HCT116 (cell line): Measurements from ENCODE around the gene AK4. TPM values are rescaled to one million over a fixed set of nuclear protein-coding genes. Genes with fewer than 3 reads are reported as not detected.

ENCODE experiments used
- ATAC-seq: fragments of 200-7000 bp; cut with Tn5 transposase; 2 replicates; pipeline ENCODE4 v1.9.1; 2020; ENCODE audit warnings: mild to moderate bottlenecking, moderate library complexity
- BruUV-seq: library from RNA; stranded (reverse); fragments of 400-500 nt; replicated peaks from 2 replicates; lab custom pipeline; 2021; lab: Mats Ljungman, UMichigan
- CTCF ChIA-PET: fragments of 300-600 bp; sonication (Branson Sonifier 250); formaldehyde crosslinking; loops from one replicate; lab custom pipeline; 2021; ENCODE audit warnings: antibody characterized with exemption; lab: Charles Lee
- POLR2A ChIA-PET: fragments of 300-600, 350-600 bp; sonication (Branson Sonifier 250); formaldehyde crosslinking; loops from one replicate; lab custom pipeline; 2021; ENCODE audit warnings: antibody characterized with exemption; lab: Charles Lee
- RAD21 ChIA-PET, 2 experiments: fragments of 300-600 bp; sonication (Branson Sonifier 250); formaldehyde crosslinking; loops; one replicate each; lab custom pipeline; 2023; ENCODE audit warnings: low total read pairs in 2 of 2; ENCODE audit not compliant: uncharacterized antibody in 2 of 2, unreplicated experiment in 2 of 2, low non-redundant PET in 1 of 2; lab: Charles Lee
- DNase-seq: peaks from one replicate; pipeline ENCODE4 v3.0.0-alpha.2; 2010; ENCODE audit warnings: low read depth, low spot score
- H2AFZ ChIP-seq: fragments of 200-600 bp; shearing (Covaris generic), sonication (generic); 2 replicates; pipeline ENCODE4 v1.6.1; 2017; ENCODE audit warnings: low read depth, mixed run types, mixed read lengths, antibody characterized with exemption, low read length; ENCODE audit not compliant: poor library complexity, severe bottlenecking
- H3K27ac ChIP-seq: 2 replicates; pipeline ENCODE4 v1.5.1; 2012; ENCODE audit warnings: low read depth, low read length
- H3K27me3 ChIP-seq: fragments of 200-600 bp; sonication (generic); 2 replicates; pipeline ENCODE4 v1.6.1; 2016; ENCODE audit warnings: mixed run types, low read length, mixed read lengths; ENCODE audit not compliant: insufficient read depth
- H3K36me3 ChIP-seq, 2 experiments: fragments of 200-500 bp in 1 of 2; fragments of 200-600 bp in 1 of 2; sonication (Bioruptor generic) in 1 of 2; sonication (generic) in 1 of 2; 2 replicates each; pipeline versions ENCODE4 v1.5.1 to v1.6.1; 2014 to 2016; ENCODE audit warnings: low read length in 2 of 2, inconsistent platforms in 1 of 2, mixed read lengths in 1 of 2, mixed run types in 1 of 2; ENCODE audit not compliant: insufficient read depth in 2 of 2, control insufficient read depth in 1 of 2
- H3K4me1 ChIP-seq, 2 experiments: fragments of 200-600 bp in 1 of 2; sonication (generic) in 1 of 2; 2 replicates each; pipeline versions ENCODE4 v1.5.1 to v1.6.1; 2012 to 2017; ENCODE audit warnings: low read length in 2 of 2, inconsistent platforms in 1 of 2, mild to moderate bottlenecking in 1 of 2, mixed read lengths in 1 of 2, mixed run types in 1 of 2, moderate library complexity in 1 of 2; ENCODE audit not compliant: insufficient read depth in 2 of 2, control insufficient read depth in 1 of 2
- H3K4me2 ChIP-seq: fragments of 200-600 bp; sonication (generic); 2 replicates; pipeline ENCODE4 v1.6.1; 2017; ENCODE audit warnings: mixed run types, low read length, mixed read lengths
- H3K4me3 ChIP-seq, 2 experiments: fragments of 200-600 bp in 1 of 2; sonication (generic) in 1 of 2; replicated peaks in 1 of 2; 2 replicates each; pipeline ENCODE4 v1.5.1; 2011 to 2016; ENCODE audit warnings: low read length in 2 of 2, control low read depth in 1 of 2, low read depth in 1 of 2, mild to moderate bottlenecking in 1 of 2, mixed read lengths in 1 of 2, mixed run types in 1 of 2
- H3K79me2 ChIP-seq: fragments of 200-600 bp; sonication (generic); 2 replicates; pipeline ENCODE4 v1.6.1; 2017; ENCODE audit warnings: mild to moderate bottlenecking, mixed run types, low read length, moderate library complexity, mixed read lengths; ENCODE audit not compliant: insufficient read depth
- H3K9ac ChIP-seq: fragments of 200-600 bp; sonication (generic); 2 replicates; pipeline ENCODE4 v1.6.1; 2016; ENCODE audit warnings: low read length, mixed read lengths
- H3K9me2 ChIP-seq: fragments of 200-600 bp; sonication (generic), shearing (Covaris generic); 2 replicates; pipeline ENCODE4 v1.6.1; 2017; ENCODE audit warnings: mixed run types, mild to moderate bottlenecking, moderate library complexity; ENCODE audit not compliant: insufficient read depth
- H3K9me3 ChIP-seq, 2 experiments: fragments of 200-500 bp in 1 of 2; fragments of 200-600 bp in 1 of 2; sonication (Bioruptor generic) in 1 of 2; sonication (generic) in 1 of 2; 2 replicates each; pipeline ENCODE4 v1.6.1; 2014 to 2017; ENCODE audit warnings: low read length in 2 of 2, mixed read lengths in 2 of 2, inconsistent platforms in 1 of 2, low read depth in 1 of 2, mild to moderate bottlenecking in 1 of 2, mixed run types in 1 of 2, moderate library complexity in 1 of 2; ENCODE audit not compliant: control insufficient read depth in 1 of 2, insufficient read depth in 1 of 2
- H4K20me1 ChIP-seq: fragments of 200-600 bp; sonication (generic), shearing (Covaris generic); 2 replicates; pipeline ENCODE4 v1.6.1; 2017; ENCODE audit warnings: mixed run types, mild to moderate bottlenecking, moderate library complexity; ENCODE audit not compliant: insufficient read depth
- CTCF ChIP-seq, 3 experiments: fragments of 200-600 bp in 1 of 3; sonication (generic) in 1 of 3; IDR thresholded peaks in 2 of 3; conservative IDR thresholded peaks in 1 of 3; 2 replicates each; pipeline ENCODE4 v1.5.1; 2012 to 2017; ENCODE audit warnings: low read depth in 2 of 3, low read length in 2 of 3, antibody characterized with exemption in 1 of 3, borderline replicate concordance in 1 of 3, control low read depth in 1 of 3, mild to moderate bottlenecking in 1 of 3, mixed read lengths in 1 of 3, mixed run types in 1 of 3, moderate library complexity in 1 of 3; ENCODE audit not compliant: insufficient read depth in 1 of 3
- EZH2phosphoT487 ChIP-seq: fragments of 200-600 bp; IDR thresholded peaks from 2 replicates; pipeline ENCODE4 v1.6.1; 2018; ENCODE audit warnings: antibody characterized with exemption, borderline replicate concordance
- FOSL1 ChIP-seq: IDR thresholded peaks from 2 replicates; pipeline ENCODE4 v1.6.1; 2012; ENCODE audit warnings: low read depth
- MAX ChIP-seq: IDR thresholded peaks from 2 replicates; pipeline ENCODE4 v1.6.1; 2012
- SP1 ChIP-seq: IDR thresholded peaks from 2 replicates; pipeline ENCODE4 v1.6.1; 2012; ENCODE audit warnings: low read depth
- TCF7L2 ChIP-seq: IDR thresholded peaks from 2 replicates; pipeline ENCODE4 v1.7.0; 2011; ENCODE audit warnings: borderline replicate concordance, inconsistent platforms; ENCODE audit not compliant: insufficient read depth, insufficient read length; ENCODE audit errors: extremely low read depth
- YY1 ChIP-seq: IDR thresholded peaks from 2 replicates; pipeline ENCODE4 v1.6.1; 2011; ENCODE audit warnings: low read length, low read depth, moderate library complexity, mild to moderate bottlenecking; ENCODE audit not compliant: insufficient replicate concordance; ENCODE audit errors: extremely low read depth
- ZBTB33 ChIP-seq: IDR thresholded peaks from 2 replicates; pipeline ENCODE4 v1.6.1; 2011; ENCODE audit warnings: mild to moderate bottlenecking, low read length, moderate library complexity; ENCODE audit not compliant: insufficient replicate concordance; ENCODE audit errors: extremely low read depth
- ZFX ChIP-seq: fragments of 450-650 bp; IDR thresholded peaks from 2 replicates; pipeline ENCODE4 v1.6.1; 2017
- ZNF274 ChIP-seq: fragments of 200-500 bp; sonication (Bioruptor generic); IDR thresholded peaks from 2 replicates; pipeline ENCODE4 v1.6.1; 2014; ENCODE audit warnings: mild to moderate bottlenecking, low read depth, low read length, inconsistent platforms
- intact Hi-C: fragments of 100-400 bp; cut with micrococcal nuclease; formaldehyde crosslinking; loops from 2 replicates; pipeline ENCODE4 v1.10.0; 2022
- total RNA-seq: library from RNA; stranded (reverse); gene quantifications from one replicate; pipeline ENCODE4 v1.2.1, GENCODE V29; 2021; ENCODE audit not compliant: unreplicated experiment

The AK4 gene
- total RNA-seq, 1 experiment from 2014 or later: 51.5 TPM

- H3K36me3 ChIP-seq: no peaks in the 10 kb centered on the region
- H4K20me1 ChIP-seq: no peaks in the 10 kb centered on the region
- no peak overlapping the region for H2AFZ ChIP-seq
- TF ChIP-seq CTCF (IDR thresholded peaks at IDR 0.05 in 2 of 3, conservative IDR thresholded peaks at IDR 0.05 in 1 of 3; ENCODE audit: borderline replicate concordance in 1 of 3, insufficient read depth in 1 of 3, low read depth in 2 of 3, low read length in 2 of 3) (no peak), MAX (no peak), FOSL1 (no peak), ZNF274 (no peak), YY1 (no peak), ZBTB33 (no peak), SP1 (no peak), TCF7L2 (no peak), ZFX (no peak), EZH2phosphoT487 (no peak)
- ATAC-seq (no peak), DNase-seq (no peak)
- intact Hi-C loops: no loop called here
- H3K4me3 ChIP-seq: no peak overlapping the region
- H3K4me2 ChIP-seq: no peak overlapping the region
- H3K27ac ChIP-seq: no peak overlapping the region
- H3K27me3 ChIP-seq: no peaks in the 10 kb centered on the region
- H3K9me3 ChIP-seq: no peaks in the 10 kb centered on the region
- H3K4me1 ChIP-seq: 0 out of 4 replicates have a peak, but pooled peaks cover 0 to under 1% of the 10 kb centered on the region in 2 experiments
- no peaks in the 10 kb centered on the region for H3K9me2 ChIP-seq
- BruUV-seq: no TSS peak
- RAD21 ChIA-PET: interaction anchor here in 1 of 2 experiments (0.6 kb wide), 1 partner anchor 14 kb away, joined by 5 read pairs; no protein-coding TSS in a partner anchor
- POLR2A ChIA-PET: no interaction called here
- no peak overlapping the region for H3K9ac ChIP-seq
- peaks cover 4% of the 10 kb centered on the region for H3K79me2 ChIP-seq
- CTCF ChIA-PET: no interaction called here
Measured at GRCh38 chr1:65210325-65210724, 62.3 kb downstream of the AK4 start.
